ENCODE results near the gene KCNQ1. TPM values are rescaled to one million over a fixed set of nuclear protein-coding genes. Genes with fewer than 3 reads are reported as not detected.

The KCNQ1 gene
- total and polyA plus RNA-seq, 2 experiments from 2014 or later, result 0.45 to 0.87 TPM

DNA sequence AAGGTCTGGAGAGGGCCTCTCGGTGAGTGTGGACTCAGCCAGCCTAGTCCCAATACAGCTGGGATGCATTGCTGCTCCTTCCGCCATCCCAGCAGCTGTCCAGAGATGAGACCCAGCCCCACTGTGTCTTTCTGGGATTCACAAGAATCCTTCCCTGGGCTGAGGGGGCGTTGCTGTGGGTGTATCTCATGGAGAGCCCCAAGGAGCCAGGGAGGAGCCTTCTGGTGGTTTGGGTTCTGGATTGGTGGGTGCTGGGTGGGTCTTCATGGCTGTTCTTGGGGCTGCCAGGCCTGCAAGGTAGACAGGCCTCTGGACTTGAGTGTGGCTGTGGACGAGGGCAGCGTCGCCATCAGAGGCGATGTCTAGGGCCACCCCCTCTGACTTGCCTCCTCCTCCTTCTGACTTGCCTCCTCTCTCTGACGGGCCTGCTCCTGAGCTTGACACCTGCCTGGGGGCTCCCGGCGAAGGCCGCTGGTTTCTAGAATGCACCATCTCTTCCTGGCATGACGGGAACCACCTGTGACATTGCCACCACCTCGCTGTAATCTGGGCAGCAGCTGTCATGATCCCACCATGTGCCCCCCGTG is 17.2 kb downstream of the KCNQ1 start:
- TF ChIP-seq, protein P1, sequence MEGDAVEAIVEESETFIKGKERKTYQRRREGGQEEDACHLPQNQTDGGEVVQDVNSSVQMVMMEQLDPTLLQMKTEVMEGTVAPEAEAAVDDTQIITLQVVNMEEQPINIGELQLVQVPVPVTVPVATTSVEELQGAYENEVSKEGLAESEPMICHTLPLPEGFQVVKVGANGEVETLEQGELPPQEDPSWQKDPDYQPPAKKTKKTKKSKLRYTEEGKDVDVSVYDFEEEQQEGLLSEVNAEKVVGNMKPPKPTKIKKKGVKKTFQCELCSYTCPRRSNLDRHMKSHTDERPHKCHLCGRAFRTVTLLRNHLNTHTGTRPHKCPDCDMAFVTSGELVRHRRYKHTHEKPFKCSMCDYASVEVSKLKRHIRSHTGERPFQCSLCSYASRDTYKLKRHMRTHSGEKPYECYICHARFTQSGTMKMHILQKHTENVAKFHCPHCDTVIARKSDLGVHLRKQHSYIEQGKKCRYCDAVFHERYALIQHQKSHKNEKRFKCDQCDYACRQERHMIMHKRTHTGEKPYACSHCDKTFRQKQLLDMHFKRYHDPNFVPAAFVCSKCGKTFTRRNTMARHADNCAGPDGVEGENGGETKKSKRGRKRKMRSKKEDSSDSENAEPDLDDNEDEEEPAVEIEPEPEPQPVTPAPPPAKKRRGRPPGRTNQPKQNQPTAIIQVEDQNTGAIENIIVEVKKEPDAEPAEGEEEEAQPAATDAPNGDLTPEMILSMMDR (conservative IDR thresholded peaks at IDR 0.05; ENCODE audit: low read depth in 2 of 2), result no peak
- Histone ChIP-seq H3K4me3 (no peak overlapping the region), H3K27ac (ENCODE audit: low read depth) (no peak overlapping the region), H3K79me2 (replicated peaks; ENCODE audit: insufficient read depth) (no peaks in the 10 kb centered on the region), H3K4me1 (ENCODE audit: insufficient read depth) (no peaks in the 10 kb centered on the region), H3F3A (replicated peaks; ENCODE audit: low read depth) (no peaks in the 10 kb centered on the region), H3K36me3 (ENCODE audit: insufficient read depth) (no peaks in the 10 kb centered on the region), H3K4me2 (no peak overlapping the region), H4K20me1 (replicated peaks; ENCODE audit: insufficient read depth) (no peaks in the 10 kb centered on the region), H3K9me2 (ENCODE audit: insufficient read depth) (no peaks in the 10 kb centered on the region), H3K27me3 (ENCODE audit: insufficient read depth) (peaks cover 10% of the 10 kb centered on the region; the same call in 1 of the 2 replicates), H2AFZ (no peak overlapping the region)
- no peak overlapping the region for H3K27ac Mint-ChIP-seq
- H3K9me3 Mint-ChIP-seq, result no peaks in the 10 kb centered on the region
- H3K4me3 Mint-ChIP-seq, result no peak overlapping the region
- no peaks in the 10 kb centered on the region for H3K36me3 Mint-ChIP-seq (ENCODE audit: low read depth)
- H3K27me3 Mint-ChIP-seq (ENCODE audit: insufficient read depth, low read depth, poor library complexity), result peaks cover 28% of the 10 kb centered on the region
- H3K4me1 Mint-ChIP-seq, result no peaks in the 10 kb centered on the region
- ATAC-seq (no peak), DNase-seq (ENCODE audit: low spot score) (no peak)

DNA sequence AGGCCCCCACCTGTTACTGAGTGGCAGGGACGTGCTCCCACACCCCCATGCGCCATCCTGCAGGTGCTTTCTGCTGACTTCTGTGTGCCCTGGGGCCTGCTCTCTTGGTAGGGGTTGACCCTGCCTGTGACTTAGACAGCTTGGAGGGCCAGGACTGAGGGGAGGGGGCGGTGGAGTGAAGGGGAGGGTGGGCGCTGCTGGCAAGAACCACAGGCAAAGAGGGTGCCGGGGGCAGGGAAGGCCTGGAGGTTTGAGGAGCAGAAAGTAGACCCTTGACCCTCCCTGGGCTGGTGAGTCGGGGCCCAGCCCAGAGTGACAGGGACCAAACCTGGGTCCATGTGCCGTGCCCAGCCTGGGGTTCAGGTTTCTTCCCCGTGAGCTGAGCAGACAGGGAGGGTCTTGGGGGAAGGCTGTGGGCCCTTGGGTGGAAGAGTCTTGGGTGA is 17.8 kb downstream of the KCNQ1 start:
- Mint-ChIP-seq H3K27me3 (ENCODE audit: insufficient read depth, low read depth, poor library complexity) (peaks cover 26% of the 10 kb centered on the region), H3K27ac (no peak overlapping the region), H3K36me3 (ENCODE audit: low read depth) (no peaks in the 10 kb centered on the region), H3K9me3 (no peaks in the 10 kb centered on the region), H3K4me3 (no peak overlapping the region), H3K4me1 (no peaks in the 10 kb centered on the region)
- Histone ChIP-seq H4K20me1 (replicated peaks; ENCODE audit: insufficient read depth) (no peaks in the 10 kb centered on the region), H2AFZ (no peak overlapping the region), H3K27me3 (ENCODE audit: insufficient read depth) (peaks cover 7% of the 10 kb centered on the region; the same call in 1 of the 2 replicates), H3K4me2 (no peak overlapping the region), H3K27ac (ENCODE audit: low read depth) (no peak overlapping the region), H3K4me3 (no peak overlapping the region), H3K36me3 (ENCODE audit: insufficient read depth) (no peaks in the 10 kb centered on the region), H3K9me2 (ENCODE audit: insufficient read depth) (no peaks in the 10 kb centered on the region), H3K79me2 (replicated peaks; ENCODE audit: insufficient read depth) (no peaks in the 10 kb centered on the region), H3K4me1 (ENCODE audit: insufficient read depth) (no peaks in the 10 kb centered on the region), H3F3A (replicated peaks; ENCODE audit: low read depth) (no peaks in the 10 kb centered on the region)
- DNase-seq (ENCODE audit: low spot score) (no peak), ATAC-seq (no peak)
- TF ChIP-seq, protein P2, sequence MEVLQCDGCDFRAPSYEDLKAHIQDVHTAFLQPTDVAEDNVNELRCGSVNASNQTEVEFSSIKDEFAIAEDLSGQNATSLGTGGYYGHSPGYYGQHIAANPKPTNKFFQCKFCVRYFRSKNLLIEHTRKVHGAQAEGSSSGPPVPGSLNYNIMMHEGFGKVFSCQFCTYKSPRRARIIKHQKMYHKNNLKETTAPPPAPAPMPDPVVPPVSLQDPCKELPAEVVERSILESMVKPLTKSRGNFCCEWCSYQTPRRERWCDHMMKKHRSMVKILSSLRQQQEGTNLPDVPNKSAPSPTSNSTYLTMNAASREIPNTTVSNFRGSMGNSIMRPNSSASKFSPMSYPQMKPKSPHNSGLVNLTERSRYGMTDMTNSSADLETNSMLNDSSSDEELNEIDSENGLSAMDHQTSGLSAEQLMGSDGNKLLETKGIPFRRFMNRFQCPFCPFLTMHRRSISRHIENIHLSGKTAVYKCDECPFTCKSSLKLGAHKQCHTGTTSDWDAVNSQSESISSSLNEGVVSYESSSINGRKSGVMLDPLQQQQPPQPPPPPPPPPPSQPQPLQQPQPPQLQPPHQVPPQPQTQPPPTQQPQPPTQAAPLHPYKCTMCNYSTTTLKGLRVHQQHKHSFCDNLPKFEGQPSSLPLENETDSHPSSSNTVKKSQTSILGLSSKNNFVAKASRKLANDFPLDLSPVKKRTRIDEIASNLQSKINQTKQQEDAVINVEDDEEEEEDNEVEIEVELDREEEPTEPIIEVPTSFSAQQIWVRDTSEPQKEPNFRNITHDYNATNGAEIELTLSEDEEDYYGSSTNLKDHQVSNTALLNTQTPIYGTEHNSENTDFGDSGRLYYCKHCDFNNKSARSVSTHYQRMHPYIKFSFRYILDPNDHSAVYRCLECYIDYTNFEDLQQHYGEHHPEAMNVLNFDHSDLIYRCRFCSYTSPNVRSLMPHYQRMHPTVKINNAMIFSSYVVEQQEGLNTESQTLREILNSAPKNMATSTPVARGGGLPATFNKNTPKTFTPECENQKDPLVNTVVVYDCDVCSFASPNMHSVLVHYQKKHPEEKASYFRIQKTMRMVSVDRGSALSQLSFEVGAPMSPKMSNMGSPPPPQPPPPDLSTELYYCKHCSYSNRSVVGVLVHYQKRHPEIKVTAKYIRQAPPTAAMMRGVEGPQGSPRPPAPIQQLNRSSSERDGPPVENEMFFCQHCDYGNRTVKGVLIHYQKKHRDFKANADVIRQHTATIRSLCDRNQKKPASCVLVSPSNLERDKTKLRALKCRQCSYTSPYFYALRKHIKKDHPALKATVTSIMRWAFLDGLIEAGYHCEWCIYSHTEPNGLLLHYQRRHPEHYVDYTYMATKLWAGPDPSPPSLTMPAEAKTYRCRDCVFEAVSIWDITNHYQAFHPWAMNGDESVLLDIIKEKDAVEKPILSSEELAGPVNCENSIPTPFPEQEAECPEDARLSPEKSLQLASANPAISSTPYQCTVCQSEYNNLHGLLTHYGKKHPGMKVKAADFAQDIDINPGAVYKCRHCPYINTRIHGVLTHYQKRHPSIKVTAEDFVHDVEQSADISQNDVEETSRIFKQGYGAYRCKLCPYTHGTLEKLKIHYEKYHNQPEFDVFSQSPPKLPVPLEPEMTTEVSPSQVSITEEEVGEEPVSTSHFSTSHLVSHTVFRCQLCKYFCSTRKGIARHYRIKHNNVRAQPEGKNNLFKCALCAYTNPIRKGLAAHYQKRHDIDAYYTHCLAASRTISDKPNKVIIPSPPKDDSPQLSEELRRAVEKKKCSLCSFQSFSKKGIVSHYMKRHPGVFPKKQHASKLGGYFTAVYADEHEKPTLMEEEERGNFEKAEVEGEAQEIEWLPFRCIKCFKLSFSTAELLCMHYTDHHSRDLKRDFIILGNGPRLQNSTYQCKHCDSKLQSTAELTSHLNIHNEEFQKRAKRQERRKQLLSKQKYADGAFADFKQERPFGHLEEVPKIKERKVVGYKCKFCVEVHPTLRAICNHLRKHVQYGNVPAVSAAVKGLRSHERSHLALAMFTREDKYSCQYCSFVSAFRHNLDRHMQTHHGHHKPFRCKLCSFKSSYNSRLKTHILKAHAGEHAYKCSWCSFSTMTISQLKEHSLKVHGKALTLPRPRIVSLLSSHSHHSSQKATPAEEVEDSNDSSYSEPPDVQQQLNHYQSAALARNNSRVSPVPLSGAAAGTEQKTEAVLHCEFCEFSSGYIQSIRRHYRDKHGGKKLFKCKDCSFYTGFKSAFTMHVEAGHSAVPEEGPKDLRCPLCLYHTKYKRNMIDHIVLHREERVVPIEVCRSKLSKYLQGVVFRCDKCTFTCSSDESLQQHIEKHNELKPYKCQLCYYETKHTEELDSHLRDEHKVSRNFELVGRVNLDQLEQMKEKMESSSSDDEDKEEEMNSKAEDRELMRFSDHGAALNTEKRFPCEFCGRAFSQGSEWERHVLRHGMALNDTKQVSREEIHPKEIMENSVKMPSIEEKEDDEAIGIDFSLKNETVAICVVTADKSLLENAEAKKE (CRISPR knock-in tag; IDR thresholded peaks at IDR 0.05), result no peak
- TF ChIP-seq, protein P3, sequence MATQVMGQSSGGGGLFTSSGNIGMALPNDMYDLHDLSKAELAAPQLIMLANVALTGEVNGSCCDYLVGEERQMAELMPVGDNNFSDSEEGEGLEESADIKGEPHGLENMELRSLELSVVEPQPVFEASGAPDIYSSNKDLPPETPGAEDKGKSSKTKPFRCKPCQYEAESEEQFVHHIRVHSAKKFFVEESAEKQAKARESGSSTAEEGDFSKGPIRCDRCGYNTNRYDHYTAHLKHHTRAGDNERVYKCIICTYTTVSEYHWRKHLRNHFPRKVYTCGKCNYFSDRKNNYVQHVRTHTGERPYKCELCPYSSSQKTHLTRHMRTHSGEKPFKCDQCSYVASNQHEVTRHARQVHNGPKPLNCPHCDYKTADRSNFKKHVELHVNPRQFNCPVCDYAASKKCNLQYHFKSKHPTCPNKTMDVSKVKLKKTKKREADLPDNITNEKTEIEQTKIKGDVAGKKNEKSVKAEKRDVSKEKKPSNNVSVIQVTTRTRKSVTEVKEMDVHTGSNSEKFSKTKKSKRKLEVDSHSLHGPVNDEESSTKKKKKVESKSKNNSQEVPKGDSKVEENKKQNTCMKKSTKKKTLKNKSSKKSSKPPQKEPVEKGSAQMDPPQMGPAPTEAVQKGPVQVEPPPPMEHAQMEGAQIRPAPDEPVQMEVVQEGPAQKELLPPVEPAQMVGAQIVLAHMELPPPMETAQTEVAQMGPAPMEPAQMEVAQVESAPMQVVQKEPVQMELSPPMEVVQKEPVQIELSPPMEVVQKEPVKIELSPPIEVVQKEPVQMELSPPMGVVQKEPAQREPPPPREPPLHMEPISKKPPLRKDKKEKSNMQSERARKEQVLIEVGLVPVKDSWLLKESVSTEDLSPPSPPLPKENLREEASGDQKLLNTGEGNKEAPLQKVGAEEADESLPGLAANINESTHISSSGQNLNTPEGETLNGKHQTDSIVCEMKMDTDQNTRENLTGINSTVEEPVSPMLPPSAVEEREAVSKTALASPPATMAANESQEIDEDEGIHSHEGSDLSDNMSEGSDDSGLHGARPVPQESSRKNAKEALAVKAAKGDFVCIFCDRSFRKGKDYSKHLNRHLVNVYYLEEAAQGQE (IDR thresholded peaks at IDR 0.05; ENCODE audit: unreplicated experiment), result no peak
- TF ChIP-seq, protein P1 (conservative IDR thresholded peaks at IDR 0.05; ENCODE audit: low read depth in 2 of 2), result no peak
- no peak for TF ChIP-seq NANOG (IDR thresholded peaks at IDR 0.05; ENCODE audit: borderline replicate concordance)
- TF ChIP-seq EZH2 (IDR thresholded peaks at IDR 0.05; ENCODE audit: low read depth, unreplicated experiment), result no peak
- TF ChIP-seq CREB1 (CRISPR knock-in tag; IDR thresholded peaks at IDR 0.05; ENCODE audit: low read depth), result no peak

Measured in GM23338 (cell line).